Nephron progenitor cell (in vitro differentiated cells): ENCODE results near the gene HOXC9.

Experiments
- DNase-seq: peaks from one replicate; pipeline ENCODE4 v3.0.0; 2021
- H3K27ac Mint-ChIP-seq: 2 replicates; pipeline ENCODE4 v1.8.0; 2021; ENCODE audit warnings: mild to moderate bottlenecking, moderate library complexity, mixed read lengths
- H3K27me3 Mint-ChIP-seq: 2 replicates; pipeline ENCODE4 v1.8.0; 2021; ENCODE audit warnings: mild to moderate bottlenecking, low read depth, mixed read lengths; ENCODE audit not compliant: poor library complexity
- H3K36me3 Mint-ChIP-seq: 2 replicates; pipeline ENCODE4 v1.8.0; 2021; ENCODE audit warnings: low read depth, mixed read lengths
- H3K4me1 Mint-ChIP-seq: 2 replicates; pipeline ENCODE4 v1.8.0; 2021; ENCODE audit warnings: mixed read lengths
- H3K4me3 Mint-ChIP-seq: 2 replicates; pipeline ENCODE4 v1.8.0; 2021; ENCODE audit warnings: mild to moderate bottlenecking, moderate library complexity, mixed read lengths
- H3K9me3 Mint-ChIP-seq: 2 replicates; pipeline ENCODE4 v1.8.0; 2021; ENCODE audit warnings: mild to moderate bottlenecking, moderate library complexity, mixed read lengths
- TF ChIP-seq, protein P1 (sequence below): fragments of 200-600 bp; sonication (generic); IDR thresholded peaks from 2 replicates; pipeline ENCODE4 v1.5.0; 2021; ENCODE audit warnings: antibody characterized with exemption

The HOXC9 gene

GRCh38 chr12:54012631-54013409 is 12.9 kb downstream of the HOXC9 start:
- TF ChIP-seq, protein P1, sequence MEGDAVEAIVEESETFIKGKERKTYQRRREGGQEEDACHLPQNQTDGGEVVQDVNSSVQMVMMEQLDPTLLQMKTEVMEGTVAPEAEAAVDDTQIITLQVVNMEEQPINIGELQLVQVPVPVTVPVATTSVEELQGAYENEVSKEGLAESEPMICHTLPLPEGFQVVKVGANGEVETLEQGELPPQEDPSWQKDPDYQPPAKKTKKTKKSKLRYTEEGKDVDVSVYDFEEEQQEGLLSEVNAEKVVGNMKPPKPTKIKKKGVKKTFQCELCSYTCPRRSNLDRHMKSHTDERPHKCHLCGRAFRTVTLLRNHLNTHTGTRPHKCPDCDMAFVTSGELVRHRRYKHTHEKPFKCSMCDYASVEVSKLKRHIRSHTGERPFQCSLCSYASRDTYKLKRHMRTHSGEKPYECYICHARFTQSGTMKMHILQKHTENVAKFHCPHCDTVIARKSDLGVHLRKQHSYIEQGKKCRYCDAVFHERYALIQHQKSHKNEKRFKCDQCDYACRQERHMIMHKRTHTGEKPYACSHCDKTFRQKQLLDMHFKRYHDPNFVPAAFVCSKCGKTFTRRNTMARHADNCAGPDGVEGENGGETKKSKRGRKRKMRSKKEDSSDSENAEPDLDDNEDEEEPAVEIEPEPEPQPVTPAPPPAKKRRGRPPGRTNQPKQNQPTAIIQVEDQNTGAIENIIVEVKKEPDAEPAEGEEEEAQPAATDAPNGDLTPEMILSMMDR = no peak
- Mint-ChIP-seq H3K4me1 (peaks cover 62% of the 10 kb centered on the region), H3K27ac (peak overlapping the region; percentile 98), H3K4me3 (peak overlapping the region; percentile 91), H3K9me3 (no peaks in the 10 kb centered on the region), H3K36me3 (peaks cover 21% of the 10 kb centered on the region), H3K27me3 (peaks cover 6% of the 10 kb centered on the region)
- no peak for DNase-seq

GRCh38 chr12:54014377-54015017 is 14.5 kb downstream of the HOXC9 start:
- no peak for DNase-seq
- Mint-ChIP-seq H3K4me1 (peaks cover 56% of the 10 kb centered on the region), H3K36me3 (peaks cover 24% of the 10 kb centered on the region), H3K27ac (peak overlapping the region; percentile 97), H3K9me3 (no peaks in the 10 kb centered on the region), H3K4me3 (peak overlapping the region; percentile 91), H3K27me3 (peaks cover 6% of the 10 kb centered on the region)
- TF ChIP-seq, protein P1 = no peak

- Mint-ChIP-seq H3K27me3 (peaks cover 6% of the 10 kb centered on the region), H3K36me3 (peaks cover 24% of the 10 kb centered on the region), H3K9me3 (no peaks in the 10 kb centered on the region), H3K4me1 (peaks cover 61% of the 10 kb centered on the region), H3K27ac (peak overlapping the region; percentile 97), H3K4me3 (peak overlapping the region; percentile 91)
- TF ChIP-seq, protein P1 = no peak
- no peak for DNase-seq
These were observed 15.3 kb downstream of the HOXC9 start for GRCh38 chr12:54015018-54015931.

DNA sequence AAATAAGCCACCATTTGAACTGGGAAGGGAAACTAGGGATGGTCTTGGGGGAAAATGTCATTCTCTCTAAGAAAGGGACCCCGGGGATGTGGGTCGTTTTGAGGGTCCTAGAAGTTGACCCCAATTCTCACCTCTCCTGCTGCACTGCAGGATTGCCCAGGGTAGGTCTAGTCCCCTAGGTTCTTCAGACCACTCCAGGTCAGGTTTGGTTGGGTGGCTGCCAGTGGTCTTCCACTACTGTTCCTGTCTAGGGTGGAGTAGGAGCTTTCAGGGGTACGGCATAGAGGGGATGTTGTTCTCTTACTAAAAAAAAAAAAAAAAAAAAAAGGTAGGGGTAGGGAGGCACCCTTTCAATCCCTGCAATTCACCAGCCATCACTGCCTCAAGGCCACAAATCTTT is 16.1 kb downstream of the HOXC9 start:
- Mint-ChIP-seq H3K27me3 (peaks cover 6% of the 10 kb centered on the region), H3K36me3 (peaks cover 24% of the 10 kb centered on the region), H3K27ac (peak overlapping the region; percentile 97), H3K4me3 (peak overlapping the region; percentile 91), H3K9me3 (no peaks in the 10 kb centered on the region), H3K4me1 (peaks cover 55% of the 10 kb centered on the region)
- no peak for DNase-seq
- TF ChIP-seq, protein P1 = no peak

GRCh38 chr12:54016478-54016964 is 16.6 kb downstream of the HOXC9 start:
- peak; percentile 75 for DNase-seq
- peak overlapping the region; percentile 91 for H3K4me3 Mint-ChIP-seq
- TF ChIP-seq, protein P1 = no peak
- H3K4me1 Mint-ChIP-seq = peaks cover 54% of the 10 kb centered on the region
- peaks cover 8% of the 10 kb centered on the region for H3K27me3 Mint-ChIP-seq
- peaks cover 29% of the 10 kb centered on the region for H3K36me3 Mint-ChIP-seq
- H3K9me3 Mint-ChIP-seq = no peaks in the 10 kb centered on the region
- H3K27ac Mint-ChIP-seq = peak overlapping the region; percentile 97
